Upper lobe of left lung (tissue), 6 donors: Measurements from ENCODE around the gene KIF26B. TPM values are rescaled to one million over a fixed set of nuclear protein-coding genes. Genes with fewer than 3 reads are reported as not detected.

ENCODE experiments used
- ATAC-seq, 2 donors: fragments of 200-7000 bp; cut with Tn5 transposase; one replicate each; pipeline ENCODE4 v1.9.1; 2022; ENCODE audit warnings: mild to moderate bottlenecking in 2 of 2, moderate library complexity in 2 of 2; ENCODE audit not compliant: low FRiP score in 2 of 2
- DNase-seq, 2 donors: peaks; one replicate each; pipeline ENCODE4 v3.0.0-alpha.2; 2019 to 2020
- H3K27ac ChIP-seq, 4 donors: fragments of 200-600 bp; sonication (generic); one replicate each; pipeline ENCODE4 v1.5.1; 2016 to 2019
- H3K27me3 ChIP-seq, 4 donors: fragments of 200-600 bp; sonication (generic); one replicate each; pipeline ENCODE4 v1.5.1; 2017 to 2019
- H3K36me3 ChIP-seq, 4 donors: fragments of 200-600 bp; sonication (generic); one replicate each; pipeline ENCODE4 v1.5.1; 2016 to 2019
- H3K4me1 ChIP-seq, 4 donors: fragments of 200-600 bp; sonication (generic); one replicate each; pipeline ENCODE4 v1.5.1; 2018 to 2019
- H3K4me3 ChIP-seq, 4 donors: fragments of 200-600 bp; sonication (generic); one replicate each; pipeline ENCODE4 v1.5.1; 2017 to 2019; ENCODE audit warnings: mild to moderate bottlenecking in 2 of 4, moderate library complexity in 1 of 4
- H3K9me3 ChIP-seq, 4 donors: fragments of 200-600 bp; sonication (generic); one replicate each; pipeline ENCODE4 v1.5.1; 2018 to 2019
- CTCF ChIP-seq, 6 experiments: fragments of 450-650 bp in 4 of 6; fragments of 200-600 bp in 2 of 6; sonication (generic) in 2 of 6; IDR thresholded peaks; one replicate each; pipeline ENCODE4 v1.5.1; 2016 to 2019; ENCODE audit warnings: antibody characterized with exemption in 6 of 6
- EP300 ChIP-seq, 4 donors: sonication (generic); formaldehyde crosslinking; IDR thresholded peaks; one replicate each; pipeline ENCODE4 v1.5.1; 2017; ENCODE audit warnings: antibody characterized with exemption in 4 of 4, control low read depth in 2 of 4
- POLR2A ChIP-seq, 4 donors: fragments of 450-650 bp; IDR thresholded peaks; one replicate each; pipeline ENCODE4 v1.5.1; 2016 to 2017; ENCODE audit warnings: antibody characterized with exemption in 4 of 4, mild to moderate bottlenecking in 2 of 4
- POLR2AphosphoS5 ChIP-seq, 2 donors: sonication (generic); formaldehyde crosslinking; IDR thresholded peaks; one replicate each; pipeline ENCODE4 v1.5.1; 2017; ENCODE audit warnings: antibody characterized with exemption in 2 of 2
- WGBS, 2 donors: methylation state at CpG; one replicate each; pipeline ENCODE4 v1.1.5; 2017 to 2018; 5-methylcytosine and 5-hydroxymethylcytosine counted together
- total RNA-seq, 6 donors: library from RNA; depleted of rRNA in 4 of 6; stranded (reverse); fragments of >200 nt in 4 of 6; gene quantifications; one replicate each; pipeline versions ENCODE4 v1.1.0 to v1.2.1, GENCODE V29; 2016 to 2021
- donor health status: DM: no; HTN: no; CAD: no; lungs with moderate emphysema.
- donor health status: DM: no; HTN: yes; CAD: no; lungs with severe emphysema.

The KIF26B gene
- total RNA-seq, 6 donors from 2014 or later, result 1.2 to 4.3 (median 2.1) TPM

GRCh38 chr1:245650441-245650960 lies 495.7 kb downstream of the KIF26B start:
- DNase-seq, result no peak
- H3K4me1 ChIP-seq, result no peaks in the 10 kb centered on the region
- TF ChIP-seq CTCF (IDR thresholded peaks at IDR 0.05) (no peak), POLR2A (IDR thresholded peaks at IDR 0.05) (no peak), EP300 (IDR thresholded peaks at IDR 0.05) (no peak), POLR2AphosphoS5 (IDR thresholded peaks at IDR 0.05) (no peak)
- H3K4me3 ChIP-seq, result no peak overlapping the region
- no peaks in the 10 kb centered on the region for H3K36me3 ChIP-seq
- H3K27ac ChIP-seq, result no peak overlapping the region
- 85 to 91% methylated on average over 7 of the region's 7 CpGs for WGBS, 2 donors
- no peaks in the 10 kb centered on the region for H3K9me3 ChIP-seq
- ATAC-seq, result no peak
- H3K27me3 ChIP-seq, result no peaks in the 10 kb centered on the region

- Histone ChIP-seq H3K36me3 (no peaks in the 10 kb centered on the region), H3K27ac (no peak overlapping the region), H3K9me3 (no peaks in the 10 kb centered on the region), H3K4me1 (no peaks in the 10 kb centered on the region), H3K27me3 (no peaks in the 10 kb centered on the region), H3K4me3 (no peak overlapping the region)
- DNase-seq (no peak), ATAC-seq (no peak)
- WGBS, 2 donors, result 42 to 70% methylated on average over 3 of the region's 3 CpGs
- no peak for TF ChIP-seq POLR2AphosphoS5 (IDR thresholded peaks at IDR 0.05)
- no peak for TF ChIP-seq EP300 (IDR thresholded peaks at IDR 0.05)
- TF ChIP-seq POLR2A (IDR thresholded peaks at IDR 0.05), result no peak
- TF ChIP-seq CTCF (IDR thresholded peaks at IDR 0.05), result no peak
Observed at GRCh38 chr1:245651093-245651492, 496.3 kb downstream of the KIF26B start.

GRCh38 chr1:245652116-245652515 lies 497.3 kb downstream of the KIF26B start:
- Histone ChIP-seq H3K4me1 (no peaks in the 10 kb centered on the region), H3K27me3 (no peaks in the 10 kb centered on the region), H3K27ac (no peak overlapping the region), H3K4me3 (no peak overlapping the region), H3K36me3 (no peaks in the 10 kb centered on the region), H3K9me3 (no peaks in the 10 kb centered on the region)
- WGBS, 2 donors, result 98 to 99% methylated on average over 4 of the region's 4 CpGs
- DNase-seq, result no peak
- TF ChIP-seq POLR2AphosphoS5 (IDR thresholded peaks at IDR 0.05) (no peak), POLR2A (IDR thresholded peaks at IDR 0.05) (no peak), EP300 (IDR thresholded peaks at IDR 0.05) (no peak), CTCF (IDR thresholded peaks at IDR 0.05) (no peak)
- ATAC-seq, result no peak

GRCh38 chr1:245652660-245653427 lies 498.1 kb downstream of the KIF26B start:
- no peaks in the 10 kb centered on the region for H3K36me3 ChIP-seq
- TF ChIP-seq POLR2A (IDR thresholded peaks at IDR 0.05) (no peak), POLR2AphosphoS5 (IDR thresholded peaks at IDR 0.05) (no peak), EP300 (IDR thresholded peaks at IDR 0.05) (no peak), CTCF (IDR thresholded peaks at IDR 0.05) (no peak)
- H3K27me3 ChIP-seq, result no peaks in the 10 kb centered on the region
- H3K27ac ChIP-seq, result no peak overlapping the region
- no peak for ATAC-seq
- DNase-seq, result no peak
- no peaks in the 10 kb centered on the region for H3K9me3 ChIP-seq
- no peaks in the 10 kb centered on the region for H3K4me1 ChIP-seq
- WGBS, 2 donors, result 71 to 79% methylated on average over 17 of the region's 17 CpGs
- no peak overlapping the region for H3K4me3 ChIP-seq
